ENCODE data around the gene SNCB. TPM values are rescaled to one million over a fixed set of nuclear protein-coding genes. Genes with fewer than 3 reads are reported as not detected.

Gene SNCB
- total RNA-seq, 6 experiments from 2014 or later = not detected

DNA sequence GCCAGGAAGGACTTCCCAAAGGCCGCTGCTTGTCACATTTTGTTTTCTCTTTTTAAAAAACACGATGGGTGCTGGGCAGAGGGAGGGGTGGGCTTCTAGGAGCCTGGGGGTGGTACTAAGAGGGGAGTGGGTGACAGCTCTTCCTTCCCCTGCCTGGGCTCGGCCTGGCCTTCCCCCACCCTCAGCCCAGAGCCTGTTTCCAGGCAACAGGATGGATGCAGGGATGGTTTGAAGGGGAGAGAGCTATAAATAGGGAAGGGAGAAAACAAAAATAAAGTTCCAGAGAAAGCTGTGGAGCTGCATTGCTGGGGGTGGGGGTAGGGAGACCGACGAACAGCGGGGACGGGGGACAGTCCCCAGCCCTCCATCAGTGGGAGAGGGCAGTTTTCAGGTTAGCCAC is 13.8 kb downstream of the SNCB start:
- TF ChIP-seq, protein P1, sequence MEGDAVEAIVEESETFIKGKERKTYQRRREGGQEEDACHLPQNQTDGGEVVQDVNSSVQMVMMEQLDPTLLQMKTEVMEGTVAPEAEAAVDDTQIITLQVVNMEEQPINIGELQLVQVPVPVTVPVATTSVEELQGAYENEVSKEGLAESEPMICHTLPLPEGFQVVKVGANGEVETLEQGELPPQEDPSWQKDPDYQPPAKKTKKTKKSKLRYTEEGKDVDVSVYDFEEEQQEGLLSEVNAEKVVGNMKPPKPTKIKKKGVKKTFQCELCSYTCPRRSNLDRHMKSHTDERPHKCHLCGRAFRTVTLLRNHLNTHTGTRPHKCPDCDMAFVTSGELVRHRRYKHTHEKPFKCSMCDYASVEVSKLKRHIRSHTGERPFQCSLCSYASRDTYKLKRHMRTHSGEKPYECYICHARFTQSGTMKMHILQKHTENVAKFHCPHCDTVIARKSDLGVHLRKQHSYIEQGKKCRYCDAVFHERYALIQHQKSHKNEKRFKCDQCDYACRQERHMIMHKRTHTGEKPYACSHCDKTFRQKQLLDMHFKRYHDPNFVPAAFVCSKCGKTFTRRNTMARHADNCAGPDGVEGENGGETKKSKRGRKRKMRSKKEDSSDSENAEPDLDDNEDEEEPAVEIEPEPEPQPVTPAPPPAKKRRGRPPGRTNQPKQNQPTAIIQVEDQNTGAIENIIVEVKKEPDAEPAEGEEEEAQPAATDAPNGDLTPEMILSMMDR (IDR thresholded peaks at IDR 0.05) = no peak
- no peak for TF ChIP-seq POLR2A (IDR thresholded peaks at IDR 0.05)
- no peak for ATAC-seq
- no peaks in the 10 kb centered on the region for H3K4me1 ChIP-seq
- 46% methylated on average over 7 of the region's 7 CpGs for WGBS (ENCODE audit: insufficient coverage, low coverage, low lambda C conversion rate, missing lambda C conversion rate)
- H3K9me3 ChIP-seq = no peaks in the 10 kb centered on the region
- H3K4me3 ChIP-seq = no peak overlapping the region
- no peak overlapping the region for H3K27ac ChIP-seq
- intact Hi-C loops (cut with DNase I) = no loop called here
- DNase-seq = no peak
- no peaks in the 10 kb centered on the region for H3K36me3 ChIP-seq
- H3K27me3 ChIP-seq = peaks cover 0 to 27% of the 10 kb centered on the region in 2 donors

- H3K36me3 ChIP-seq = no peaks in the 10 kb centered on the region
- 51% methylated on average over 6 of the region's 8 CpGs for WGBS (ENCODE audit: insufficient coverage, low coverage, low lambda C conversion rate, missing lambda C conversion rate)
- peaks cover 0 to 20% of the 10 kb centered on the region in 2 donors for H3K27me3 ChIP-seq
- peaks cover 0 to 5% (median 2%) of the 10 kb centered on the region in 4 donors for H3K4me1 ChIP-seq
- DNase-seq (no peak), ATAC-seq (no peak)
- TF ChIP-seq, protein P1 (IDR thresholded peaks at IDR 0.05) = no peak
- H3K9me3 ChIP-seq = no peaks in the 10 kb centered on the region
- no peak overlapping the region for H3K27ac ChIP-seq
- no peak overlapping the region for H3K4me3 ChIP-seq
- intact Hi-C loops (cut with DNase I) = no loop called here
These were observed 15.4 kb downstream of the SNCB start for GRCh38 chr5:176614805-176615478.

- Histone ChIP-seq H3K4me3 (no peak overlapping the region), H3K27me3 (peaks cover 0 to under 1% of the 10 kb centered on the region in 2 donors), H3K27ac (no peak overlapping the region), H3K36me3 (no peaks in the 10 kb centered on the region), H3K4me1 (peaks cover 0 to 5% (median 2%) of the 10 kb centered on the region in 4 donors), H3K9me3 (no peaks in the 10 kb centered on the region)
- DNase-seq = no peak
- intact Hi-C loops (cut with DNase I) = no loop called here
- ATAC-seq = no peak
- WGBS (ENCODE audit: insufficient coverage, low coverage, low lambda C conversion rate, missing lambda C conversion rate) = 71% methylated on average over 1 of the region's 2 CpGs
- TF ChIP-seq POLR2A (IDR thresholded peaks at IDR 0.05) = no peak
- TF ChIP-seq, protein P1 (IDR thresholded peaks at IDR 0.05) = no peak
These were observed 17.5 kb downstream of the SNCB start for GRCh38 chr5:176612855-176613254.

GRCh38 chr5:176612008-176612407 is 18.3 kb downstream of the SNCB start:
- no peak for TF ChIP-seq POLR2A (IDR thresholded peaks at IDR 0.05)
- TF ChIP-seq, protein P1 (IDR thresholded peaks at IDR 0.05) = no peak
- no peak for DNase-seq
- H3K27me3 ChIP-seq = no peaks in the 10 kb centered on the region
- H3K36me3 ChIP-seq = no peaks in the 10 kb centered on the region
- no peak overlapping the region for H3K4me3 ChIP-seq
- H3K27ac ChIP-seq = no peak overlapping the region
- intact Hi-C loops (cut with DNase I) = no loop called here
- ATAC-seq = no peak
- peaks cover 0 to 5% (median 2%) of the 10 kb centered on the region in 4 donors for H3K4me1 ChIP-seq
- 63% methylated on average over 6 of the region's 6 CpGs for WGBS (ENCODE audit: insufficient coverage, low coverage, low lambda C conversion rate, missing lambda C conversion rate)
- H3K9me3 ChIP-seq = no peaks in the 10 kb centered on the region

All from right lobe of liver (tissue), 6 donors.